ENCODE measurements around the gene PARP11. TPM values are rescaled to one million over a fixed set of nuclear protein-coding genes. Genes with fewer than 3 reads are reported as not detected.
A peak's percentile ranks its signal among the peaks of the same experiment; 100 is the strongest.

PARP11 gene
- total RNA-seq, 1 experiment from 2014 or later = 2.7 TPM

- TF ChIP-seq MAX (IDR thresholded peaks at IDR 0.05) = no peak
- no peak for TF ChIP-seq ZFX (IDR thresholded peaks at IDR 0.05)
- TF ChIP-seq POLR2AphosphoS5 (IDR thresholded peaks at IDR 0.05; ENCODE audit: low read depth, low read length) = no peak
- no peak for TF ChIP-seq ELF1 (IDR thresholded peaks at IDR 0.05; ENCODE audit: borderline replicate concordance, low read depth)
- no peak for TF ChIP-seq CTCF (IDR thresholded peaks at IDR 0.05 in 2 of 3, conservative IDR thresholded peaks at IDR 0.05 in 1 of 3; ENCODE audit: borderline replicate concordance in 1 of 3, insufficient read depth in 1 of 3, low read depth in 2 of 3, low read length in 2 of 3)
- no peak for TF ChIP-seq YY1 (IDR thresholded peaks at IDR 0.05; ENCODE audit: extremely low read depth, insufficient replicate concordance, low read depth, low read length)
- TF ChIP-seq CBX3 (IDR thresholded peaks at IDR 0.05; ENCODE audit: low read depth) = no peak
Measured at GRCh38 chr12:3802721-3803120, 70.5 kb downstream of the PARP11 start (continued).

- ChIA-PET CTCF (no interaction called here), RAD21 (ENCODE audit: low non-redundant PET in 1 of 2, low total read pairs in 2 of 2, uncharacterized antibody in 2 of 2, unreplicated experiment in 2 of 2) (no interaction called here), POLR2A (no interaction called here)
- no peaks in the 10 kb centered on the region for H3K9me3 ChIP-seq (ENCODE audit: control insufficient read depth in 1 of 2, insufficient read depth in 1 of 2, low read depth in 1 of 2, low read length in 2 of 2)
- no peak overlapping the region for H3K27ac ChIP-seq (ENCODE audit: low read depth, low read length)
- no peaks in the 10 kb centered on the region for H4K20me1 ChIP-seq (ENCODE audit: insufficient read depth)
- intact Hi-C loops (cut with micrococcal nuclease) = no loop called here
- DNase-seq (ENCODE audit: low read depth, low spot score) = no peak
- H3K4me3 ChIP-seq (replicated peaks in 1 of 2; ENCODE audit: low read depth in 1 of 2, low read length in 2 of 2) = no peak overlapping the region
- peaks cover 10% of the 10 kb centered on the region; the same call in 1 of the 2 replicates for H3K27me3 ChIP-seq (ENCODE audit: insufficient read depth, low read length)
- H2AFZ ChIP-seq (ENCODE audit: low read depth, low read length, poor library complexity, severe bottlenecking) = no peak overlapping the region
- no peaks in the 10 kb centered on the region for H3K79me2 ChIP-seq (ENCODE audit: insufficient read depth, low read length)
- TF ChIP-seq CTCF (IDR thresholded peaks at IDR 0.05 in 2 of 3, conservative IDR thresholded peaks at IDR 0.05 in 1 of 3; ENCODE audit: borderline replicate concordance in 1 of 3, insufficient read depth in 1 of 3, low read depth in 2 of 3, low read length in 2 of 3) = peak in 1 of 3 experiments; percentile 16; a peak in 1 of 6 replicates
- 0 out of 2 replicates have a peak, but pooled peaks have one; percentile 12 for TF ChIP-seq RAD21 (IDR thresholded peaks at IDR 0.05; ENCODE audit: low read depth)
- no peak for TF ChIP-seq CEBPB (IDR thresholded peaks at IDR 0.05; ENCODE audit: low read depth)
- H3K4me1 ChIP-seq (ENCODE audit: control insufficient read depth in 1 of 2, insufficient read depth in 2 of 2, low read length in 2 of 2) = no peaks in the 10 kb centered on the region
- ATAC-seq = no peak
- no peak overlapping the region for H3K9ac ChIP-seq (ENCODE audit: low read length)
- no peaks in the 10 kb centered on the region for H3K9me2 ChIP-seq (ENCODE audit: insufficient read depth)
- no peaks in the 10 kb centered on the region for H3K36me3 ChIP-seq (ENCODE audit: control insufficient read depth in 1 of 2, insufficient read depth in 2 of 2, low read length in 2 of 2)
- BruUV-seq (replicated peaks) = no TSS peak
- no peak overlapping the region for H3K4me2 ChIP-seq (ENCODE audit: low read length)
Measured at GRCh38 chr12:3797531-3798048, 75.6 kb downstream of the PARP11 start.

Data from HCT116 (cell line).